PFSK-1 (cell line): ENCODE results near the gene BRF1.

Source experiments
- FOXP2 ChIP-seq: optimal IDR thresholded peaks from 2 replicates; pipeline ENCODE3; 2011; ENCODE audit warnings: borderline replicate concordance, control low read depth, inconsistent platforms; ENCODE audit not compliant: insufficient read depth; ENCODE audit errors: extremely low read length, extremely low read depth
- POLR2AphosphoS5 ChIP-seq: IDR thresholded peaks from 2 replicates; pipeline ENCODE4 v1.6.1; 2012; ENCODE audit warnings: low read depth, mild to moderate bottlenecking, control low read depth, low read length, moderate library complexity
- SIN3A ChIP-seq: IDR thresholded peaks from 2 replicates; pipeline ENCODE4 v1.6.1; 2012; ENCODE audit warnings: mild to moderate bottlenecking, low read length, moderate library complexity, borderline replicate concordance; ENCODE audit not compliant: insufficient read depth
- TAF1 ChIP-seq: IDR thresholded peaks from 2 replicates; pipeline ENCODE4 v1.6.1; 2012; ENCODE audit warnings: low read length, control low read depth, borderline replicate concordance; ENCODE audit not compliant: insufficient read depth
- TF ChIP-seq, protein P1 (sequence below), 2 experiments: IDR thresholded peaks; 2 replicates each; pipeline versions ENCODE4 v1.6.1 to v1.8.0; 2011 to 2012; ENCODE audit warnings: low read depth in 2 of 2, low read length in 2 of 2, control low read depth in 1 of 2, inconsistent platforms in 1 of 2, mild to moderate bottlenecking in 1 of 2, moderate library complexity in 1 of 2; ENCODE audit not compliant: insufficient read depth in 1 of 2

Gene BRF1

GRCh38 chr14:105283028-105283427, 17.8 kb downstream of the BRF1 start:
- TF ChIP-seq POLR2AphosphoS5 (no peak), TAF1 (no peak), SIN3A (no peak), FOXP2 (no peak)
- TF ChIP-seq, protein P1, sequence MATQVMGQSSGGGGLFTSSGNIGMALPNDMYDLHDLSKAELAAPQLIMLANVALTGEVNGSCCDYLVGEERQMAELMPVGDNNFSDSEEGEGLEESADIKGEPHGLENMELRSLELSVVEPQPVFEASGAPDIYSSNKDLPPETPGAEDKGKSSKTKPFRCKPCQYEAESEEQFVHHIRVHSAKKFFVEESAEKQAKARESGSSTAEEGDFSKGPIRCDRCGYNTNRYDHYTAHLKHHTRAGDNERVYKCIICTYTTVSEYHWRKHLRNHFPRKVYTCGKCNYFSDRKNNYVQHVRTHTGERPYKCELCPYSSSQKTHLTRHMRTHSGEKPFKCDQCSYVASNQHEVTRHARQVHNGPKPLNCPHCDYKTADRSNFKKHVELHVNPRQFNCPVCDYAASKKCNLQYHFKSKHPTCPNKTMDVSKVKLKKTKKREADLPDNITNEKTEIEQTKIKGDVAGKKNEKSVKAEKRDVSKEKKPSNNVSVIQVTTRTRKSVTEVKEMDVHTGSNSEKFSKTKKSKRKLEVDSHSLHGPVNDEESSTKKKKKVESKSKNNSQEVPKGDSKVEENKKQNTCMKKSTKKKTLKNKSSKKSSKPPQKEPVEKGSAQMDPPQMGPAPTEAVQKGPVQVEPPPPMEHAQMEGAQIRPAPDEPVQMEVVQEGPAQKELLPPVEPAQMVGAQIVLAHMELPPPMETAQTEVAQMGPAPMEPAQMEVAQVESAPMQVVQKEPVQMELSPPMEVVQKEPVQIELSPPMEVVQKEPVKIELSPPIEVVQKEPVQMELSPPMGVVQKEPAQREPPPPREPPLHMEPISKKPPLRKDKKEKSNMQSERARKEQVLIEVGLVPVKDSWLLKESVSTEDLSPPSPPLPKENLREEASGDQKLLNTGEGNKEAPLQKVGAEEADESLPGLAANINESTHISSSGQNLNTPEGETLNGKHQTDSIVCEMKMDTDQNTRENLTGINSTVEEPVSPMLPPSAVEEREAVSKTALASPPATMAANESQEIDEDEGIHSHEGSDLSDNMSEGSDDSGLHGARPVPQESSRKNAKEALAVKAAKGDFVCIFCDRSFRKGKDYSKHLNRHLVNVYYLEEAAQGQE (IDR thresholded peaks at IDR 0.05; ENCODE audit: insufficient read depth in 1 of 2, low read depth in 2 of 2, low read length in 2 of 2) = no peak

GRCh38 chr14:105282098-105282725, 18.6 kb downstream of the BRF1 start:
- TF ChIP-seq, protein P1 (IDR thresholded peaks at IDR 0.05; ENCODE audit: insufficient read depth in 1 of 2, low read depth in 2 of 2, low read length in 2 of 2) = no peak

DNA sequence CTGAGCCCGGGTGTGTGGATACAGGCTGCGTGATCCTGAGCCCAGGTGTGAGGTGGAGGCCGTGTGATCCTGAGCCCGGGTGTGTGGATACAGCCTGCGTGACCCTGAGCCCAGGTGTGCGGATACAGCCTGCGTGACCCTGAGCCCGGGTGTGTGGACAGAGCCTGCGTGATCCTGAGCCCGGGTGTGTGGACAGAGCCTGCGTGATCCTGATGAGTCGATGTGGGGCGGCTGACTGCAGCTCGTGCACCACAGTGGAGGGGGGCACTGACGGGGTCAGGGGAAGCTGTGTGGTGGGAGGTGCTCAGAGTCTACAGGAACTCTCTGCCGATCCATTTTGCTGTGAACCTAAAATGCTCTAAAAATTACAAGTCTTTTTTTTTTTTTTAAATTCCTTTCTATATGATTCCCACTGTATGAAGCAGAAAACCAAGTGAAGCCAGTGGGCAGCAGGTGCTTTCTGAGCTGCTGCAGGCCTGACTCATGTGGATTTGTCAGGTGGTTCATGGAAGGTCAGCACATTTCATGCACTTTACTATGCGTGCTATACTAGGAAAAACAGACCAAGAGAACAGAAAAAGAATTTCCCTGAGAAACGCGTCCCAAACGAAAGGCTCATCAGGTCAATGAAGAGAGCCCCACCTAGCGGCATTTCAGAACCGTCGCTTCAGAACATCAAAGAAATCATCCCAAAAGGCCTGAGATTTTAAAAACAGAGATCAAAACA, 19.3 kb downstream of the BRF1 start:
- TF ChIP-seq FOXP2 = no peak
- TF ChIP-seq POLR2AphosphoS5 = no peak
- TF ChIP-seq TAF1 = no peak
- TF ChIP-seq, protein P1 (IDR thresholded peaks at IDR 0.05; ENCODE audit: insufficient read depth in 1 of 2, low read depth in 2 of 2, low read length in 2 of 2) = no peak
- TF ChIP-seq SIN3A = no peak

DNA sequence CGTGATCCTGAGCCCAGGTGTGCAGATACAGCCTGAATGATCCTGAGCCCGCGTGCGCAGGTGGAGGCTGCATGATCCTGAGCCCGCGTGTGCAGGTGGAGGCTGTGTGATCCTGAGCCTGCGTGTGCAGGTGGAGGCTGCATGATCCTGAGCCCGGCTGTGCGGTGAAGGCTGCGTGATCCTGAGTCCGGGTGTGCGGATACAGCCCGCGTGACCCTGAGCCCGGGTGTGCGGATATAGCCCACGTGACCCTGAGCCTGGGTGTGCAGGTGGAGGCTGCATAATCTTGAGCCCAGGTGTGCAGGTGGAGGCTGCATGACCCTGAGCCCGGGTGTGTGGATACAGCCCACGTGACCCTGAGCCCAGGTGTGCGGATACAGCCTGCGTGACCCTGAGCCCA, 20.3 kb downstream of the BRF1 start:
- TF ChIP-seq, protein P1 (IDR thresholded peaks at IDR 0.05; ENCODE audit: insufficient read depth in 1 of 2, low read depth in 2 of 2, low read length in 2 of 2) = no peak
- TF ChIP-seq POLR2AphosphoS5 (no peak), TAF1 (no peak), SIN3A (no peak), FOXP2 (no peak)
